Activated CD4-positive, alpha-beta T cell treated with anti-CD3 and anti-CD28 coated beads, Interleukin-2, amount 50 U/mL, for 24 hours (primary cell): ENCODE measurements around the gene L1CAM.
A peak's percentile ranks its signal among the peaks of the same experiment; 100 is the strongest.
"Not testable (repeated sequence)": the region's sequence is repeated elsewhere in the genome, so short reads cannot be mapped to it uniquely, and the experiment has no call there.

Experiments used
- DNase-seq, 2 donors: peaks; one replicate each; pipeline ENCODE4 v3.0.0-alpha.2; 2020; ENCODE audit warnings: low read depth in 1 of 2, low spot score in 1 of 2

L1CAM gene

GRCh38 chrX:153831429-153832150 is 54.4 kb downstream of the L1CAM start:
- DNase-seq = no peak

GRCh38 chrX:153830640-153831428 is 55.1 kb downstream of the L1CAM start:
- no peak for DNase-seq

GRCh38 chrX:153829799-153830639 is 56.0 kb downstream of the L1CAM start, which contains the start of gene PDZD4:
TSS of gene PDZD4 (minus strand) at chrX:153830544. CDS start at chrX:153830298, 246 bp downstream.
- DNase-seq = no peak

GRCh38 chrX:153829549-153829798 is 56.5 kb downstream of the L1CAM start:
- DNase-seq = no peak

GRCh38 chrX:153828723-153829548 is 57.0 kb downstream of the L1CAM start:
- no peak for DNase-seq

GRCh38 chrX:153828308-153828707 is 57.7 kb downstream of the L1CAM start:
- DNase-seq = no peak

- no peak for DNase-seq
Observed at GRCh38 chrX:153827903-153828302, 58.1 kb downstream of the L1CAM start.

GRCh38 chrX:153827016-153827415 is 59.0 kb downstream of the L1CAM start:
- no peak for DNase-seq

- no peak for DNase-seq
Observed at GRCh38 chrX:153825042-153825441, 60.9 kb downstream of the L1CAM start.

GRCh38 chrX:153824348-153824747 is 61.6 kb downstream of the L1CAM start:
- no peak for DNase-seq

GRCh38 chrX:153821066-153821465 is 64.9 kb downstream of the L1CAM start:
- DNase-seq = no peak

GRCh38 chrX:153820601-153821000 is 65.4 kb downstream of the L1CAM start:
- no peak for DNase-seq

- DNase-seq = no peak
Observed at GRCh38 chrX:153819384-153820040, 66.5 kb downstream of the L1CAM start.

GRCh38 chrX:153818571-153819383 is 67.2 kb downstream of the L1CAM start:
- DNase-seq = peak in 1 of 2 donors; percentile 22

- not testable (repeated sequence) for DNase-seq
Observed at GRCh38 chrX:153818064-153818463, 67.9 kb downstream of the L1CAM start.

GRCh38 chrX:153816831-153817690 is 68.9 kb downstream of the L1CAM start:
- DNase-seq = no peak

- DNase-seq = no peak
Observed at GRCh38 chrX:153814591-153815315, 71.2 kb downstream of the L1CAM start.

- no peak for DNase-seq
Observed at GRCh38 chrX:153813161-153813560, 72.8 kb downstream of the L1CAM start.
